KOPT-K1 (cell line): ENCODE measurements around the gene NHS.

ENCODE experiments used
- H3K27ac ChIP-seq: fragments of 200-600 bp; sonication (generic); 2 replicates; pipeline ENCODE4 v1.5.1; 2016; ENCODE audit warnings: antibody characterized with exemption, mild to moderate bottlenecking, low read depth, low read length; ENCODE audit not compliant: poor library complexity, severe bottlenecking
- H3K36me3 ChIP-seq: fragments of 200-600 bp; sonication (generic); 2 replicates; pipeline ENCODE4 v1.5.1; 2017; ENCODE audit warnings: antibody characterized with exemption, mild to moderate bottlenecking, low read length, moderate library complexity; ENCODE audit not compliant: insufficient read depth
- H3K9me3 ChIP-seq: fragments of 200-600 bp; sonication (generic); 2 replicates; pipeline ENCODE4 v1.5.1; 2017; ENCODE audit warnings: antibody characterized with exemption, low read length, mild to moderate bottlenecking; ENCODE audit not compliant: insufficient read depth, poor library complexity, severe bottlenecking

Gene NHS

DNA sequence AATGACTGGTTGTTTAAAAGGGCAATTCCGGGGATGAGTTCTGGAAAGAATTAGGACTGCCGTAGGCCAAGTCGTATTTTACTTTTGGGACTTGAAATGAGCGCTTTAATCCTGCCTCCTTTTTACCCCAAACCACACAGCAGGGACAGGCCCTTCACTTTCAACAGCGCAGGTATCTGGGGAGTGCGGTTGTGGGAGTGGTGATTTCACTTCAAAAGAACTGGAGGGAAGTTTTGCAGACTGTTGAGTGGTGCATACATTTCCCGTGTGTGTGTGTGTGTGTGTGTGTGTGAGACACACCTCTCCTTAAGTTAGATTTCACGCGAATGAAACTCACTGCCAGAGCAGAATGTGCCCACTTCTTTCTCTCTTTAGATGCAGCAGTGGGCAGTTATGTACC lies 2.8 kb downstream of the NHS start:
- no peak overlapping the region for H3K27ac ChIP-seq
- no peaks in the 10 kb centered on the region for H3K9me3 ChIP-seq
- H3K36me3 ChIP-seq = no peaks in the 10 kb centered on the region

DNA sequence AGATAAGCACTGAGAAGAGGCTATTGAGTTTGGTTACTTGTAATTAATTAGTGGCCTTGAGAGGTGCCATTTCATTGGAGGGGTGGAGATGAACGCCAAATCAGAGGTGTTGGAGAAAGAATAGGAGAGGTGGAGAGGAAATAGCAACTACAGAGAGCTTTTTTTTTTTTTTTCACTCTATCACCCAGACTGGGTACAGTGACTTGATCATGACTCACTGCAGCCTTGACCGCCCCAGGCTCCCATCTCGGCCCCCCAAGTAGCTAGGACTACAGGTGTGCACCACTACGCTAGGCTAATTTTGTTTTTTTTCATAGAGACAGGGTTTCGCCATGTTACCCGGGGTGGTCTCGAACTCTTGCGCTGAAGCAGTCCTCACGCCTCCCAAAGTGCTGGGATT lies 5.2 kb downstream of the NHS start:
- H3K9me3 ChIP-seq = no peaks in the 10 kb centered on the region
- H3K36me3 ChIP-seq = no peaks in the 10 kb centered on the region
- no peak overlapping the region for H3K27ac ChIP-seq

- Histone ChIP-seq H3K36me3 (no peaks in the 10 kb centered on the region), H3K9me3 (no peaks in the 10 kb centered on the region), H3K27ac (no peak overlapping the region)
Measured at GRCh38 chrX:17390419-17390850, 15.4 kb downstream of the NHS start.

DNA sequence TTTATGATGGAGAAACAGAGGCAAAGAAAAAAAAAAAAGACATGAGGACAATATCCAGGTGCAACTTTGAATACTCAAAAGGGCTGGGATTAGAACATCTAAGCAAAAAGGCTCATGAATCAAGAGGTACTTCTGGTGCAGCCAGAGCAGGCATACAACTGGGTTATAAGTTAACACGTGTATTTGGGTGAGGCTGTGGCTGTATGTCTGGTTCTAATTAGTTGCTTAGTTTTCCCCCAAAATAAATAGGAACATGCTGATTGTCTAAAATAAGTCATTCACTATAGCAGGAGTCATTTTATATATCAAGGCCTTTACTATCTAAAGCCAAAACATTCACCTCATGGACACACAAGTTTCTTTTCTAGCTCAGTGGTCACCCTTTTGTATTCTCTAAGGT lies 20.2 kb downstream of the NHS start:
- no peak overlapping the region for H3K27ac ChIP-seq
- H3K36me3 ChIP-seq = no peaks in the 10 kb centered on the region
- no peaks in the 10 kb centered on the region for H3K9me3 ChIP-seq

DNA sequence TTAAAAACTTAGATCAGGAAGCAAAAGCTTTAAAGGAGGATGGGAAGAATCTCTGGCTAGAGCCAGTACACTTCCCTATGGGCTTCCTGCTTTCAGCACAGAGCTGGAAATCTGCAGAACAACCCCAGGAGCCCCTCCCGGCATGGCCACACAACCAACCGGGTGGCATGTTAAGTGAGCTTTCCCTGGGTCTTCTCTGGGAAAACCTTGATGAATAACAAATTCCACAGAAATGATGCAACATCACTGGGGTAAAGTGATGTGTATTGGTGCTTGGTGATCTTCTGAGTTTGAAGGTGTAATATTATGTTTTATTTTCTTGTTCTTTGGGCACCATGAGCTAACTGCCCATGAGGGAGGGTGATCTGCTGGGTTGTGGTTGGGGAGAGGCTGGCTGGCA lies 22.1 kb downstream of the NHS start:
- H3K36me3 ChIP-seq = no peaks in the 10 kb centered on the region
- no peak overlapping the region for H3K27ac ChIP-seq
- no peaks in the 10 kb centered on the region for H3K9me3 ChIP-seq

DNA sequence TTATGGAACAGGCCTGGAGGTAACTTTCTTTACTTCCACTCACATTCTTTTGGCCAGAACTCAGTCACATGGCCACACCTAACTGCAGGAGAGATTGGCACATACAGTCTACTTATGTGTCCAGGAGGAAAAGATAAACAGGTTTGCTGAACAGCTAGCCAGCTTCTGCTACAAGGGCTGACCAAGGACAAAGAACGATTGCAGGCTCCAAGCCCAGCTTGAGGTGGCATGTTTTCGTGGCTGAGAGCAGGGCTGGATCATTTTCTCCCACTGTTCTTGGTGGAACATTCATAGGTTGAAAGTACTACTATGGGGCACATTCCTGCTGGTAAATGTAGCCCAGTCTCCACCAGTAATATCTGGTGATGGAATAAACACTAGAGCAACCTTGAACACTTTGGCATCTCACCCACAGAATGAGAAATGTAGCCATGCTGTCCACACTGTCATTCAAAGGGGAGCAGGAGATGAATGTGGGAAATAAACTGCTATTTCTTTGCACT lies 28.2 kb downstream of the NHS start:
- no peak overlapping the region for H3K27ac ChIP-seq
- H3K36me3 ChIP-seq = no peaks in the 10 kb centered on the region
- H3K9me3 ChIP-seq = no peaks in the 10 kb centered on the region

DNA sequence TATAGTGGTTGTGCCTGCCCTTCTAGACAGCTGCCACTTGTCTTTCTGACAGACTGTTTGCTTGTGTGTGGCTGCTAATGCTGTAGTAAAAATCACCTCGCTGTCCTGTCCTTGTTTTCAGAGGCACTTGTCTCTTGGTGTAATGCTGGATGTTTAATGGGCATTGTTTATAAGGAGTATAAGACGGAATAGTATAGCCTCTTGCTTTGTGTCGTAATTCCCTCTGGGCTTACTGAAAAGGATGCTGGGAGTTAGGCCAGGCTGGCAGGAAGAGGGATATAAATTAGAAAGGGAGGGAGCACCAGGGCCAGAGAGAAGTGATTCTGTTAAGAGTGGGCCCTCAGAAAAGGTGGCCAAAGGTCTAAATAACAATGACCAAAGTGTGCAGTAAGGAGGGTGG lies 29.0 kb downstream of the NHS start:
- H3K27ac ChIP-seq = no peak overlapping the region
- H3K9me3 ChIP-seq = no peaks in the 10 kb centered on the region
- H3K36me3 ChIP-seq = no peaks in the 10 kb centered on the region

DNA sequence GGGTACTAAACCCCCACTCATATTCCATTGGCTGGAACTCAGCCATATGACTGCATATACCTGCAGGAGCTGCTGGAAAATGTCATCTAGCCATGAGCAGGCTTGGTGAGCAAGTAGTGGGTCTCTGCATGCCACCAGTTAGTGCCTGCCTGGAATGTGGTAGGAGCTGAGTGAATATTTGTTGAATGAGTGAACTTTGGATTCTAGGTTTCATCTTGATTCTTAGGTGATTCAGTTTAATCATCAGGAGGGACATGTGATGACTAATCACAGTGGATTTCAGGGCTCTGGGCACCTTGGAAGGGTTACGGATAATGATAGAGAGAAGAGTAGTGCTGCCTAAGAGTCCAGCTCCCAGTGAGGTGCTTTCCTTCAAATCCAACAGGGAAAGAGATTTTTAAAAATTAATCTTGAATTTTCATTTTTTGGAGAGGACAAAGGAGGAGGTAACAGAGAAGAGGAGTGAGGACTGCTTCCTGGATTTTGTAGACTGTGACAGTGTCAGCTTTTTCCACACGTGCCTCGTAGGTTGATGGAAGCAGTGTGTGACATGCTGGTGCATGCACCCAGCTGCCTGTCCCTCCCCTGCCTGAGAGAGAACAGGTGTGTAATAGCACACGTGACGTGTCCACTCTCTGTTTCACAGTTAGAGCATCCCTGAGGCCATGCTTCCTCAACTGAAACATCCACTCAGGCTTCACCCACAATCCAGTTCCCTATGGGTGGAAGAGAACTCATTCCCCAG lies 30.4 kb downstream of the NHS start:
- H3K36me3 ChIP-seq = no peaks in the 10 kb centered on the region
- H3K27ac ChIP-seq = no peak overlapping the region
- H3K9me3 ChIP-seq = no peaks in the 10 kb centered on the region

DNA sequence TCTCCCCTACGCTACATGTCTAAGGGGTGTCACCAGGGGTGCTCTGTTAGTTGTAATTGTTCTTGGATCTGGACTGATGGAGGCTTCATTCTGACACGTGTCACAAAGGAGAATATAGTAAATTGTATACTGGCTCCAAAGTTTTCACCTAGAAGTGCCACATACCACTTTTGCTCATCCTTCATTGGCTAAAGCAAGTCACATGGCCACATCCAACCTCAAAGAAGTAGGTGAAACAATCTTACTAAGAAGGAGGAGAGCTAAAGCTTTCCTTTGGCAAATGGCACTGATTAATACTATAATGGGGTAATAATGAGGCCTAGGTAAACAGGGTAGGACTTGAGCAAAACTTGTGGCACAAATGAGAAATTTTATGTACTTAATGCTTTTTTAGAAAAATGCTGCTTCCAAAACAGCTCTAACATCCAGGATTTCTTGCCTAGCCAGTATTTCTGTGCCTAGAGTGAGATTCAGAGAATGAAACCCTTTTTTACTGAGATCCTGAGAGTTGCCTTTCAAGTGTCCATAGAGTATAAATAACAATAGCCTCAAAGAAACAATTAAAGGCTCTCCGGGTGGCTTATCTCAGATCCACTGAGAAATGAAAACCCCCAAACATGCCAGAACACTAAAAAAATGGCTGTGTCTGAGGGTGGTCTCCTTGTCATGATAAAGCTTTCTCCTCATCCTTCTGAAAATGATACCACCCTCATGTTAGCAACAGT lies 34.7 kb downstream of the NHS start:
- Histone ChIP-seq H3K27ac (no peak overlapping the region), H3K9me3 (no peaks in the 10 kb centered on the region), H3K36me3 (no peaks in the 10 kb centered on the region)

DNA sequence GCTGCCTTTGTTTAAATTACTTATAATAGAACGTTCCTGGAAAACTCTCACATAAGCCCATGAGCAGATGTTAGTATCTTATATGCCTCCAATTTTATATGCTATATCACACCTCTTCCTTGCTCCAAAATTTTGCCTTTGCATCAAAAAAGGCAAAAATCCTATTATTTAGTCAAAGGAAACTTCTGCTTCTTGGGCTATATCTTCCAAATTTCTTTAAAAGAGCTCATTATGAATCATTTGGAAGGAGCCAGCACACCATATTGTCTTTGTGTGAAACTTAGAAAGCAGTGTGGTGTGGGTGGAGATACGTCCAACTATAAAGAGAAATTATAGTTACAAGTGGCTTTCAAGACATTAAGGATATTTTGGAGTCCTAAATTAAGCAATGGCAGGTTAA lies 35.7 kb downstream of the NHS start:
- Histone ChIP-seq H3K27ac (no peak overlapping the region), H3K36me3 (no peaks in the 10 kb centered on the region), H3K9me3 (no peaks in the 10 kb centered on the region)

DNA sequence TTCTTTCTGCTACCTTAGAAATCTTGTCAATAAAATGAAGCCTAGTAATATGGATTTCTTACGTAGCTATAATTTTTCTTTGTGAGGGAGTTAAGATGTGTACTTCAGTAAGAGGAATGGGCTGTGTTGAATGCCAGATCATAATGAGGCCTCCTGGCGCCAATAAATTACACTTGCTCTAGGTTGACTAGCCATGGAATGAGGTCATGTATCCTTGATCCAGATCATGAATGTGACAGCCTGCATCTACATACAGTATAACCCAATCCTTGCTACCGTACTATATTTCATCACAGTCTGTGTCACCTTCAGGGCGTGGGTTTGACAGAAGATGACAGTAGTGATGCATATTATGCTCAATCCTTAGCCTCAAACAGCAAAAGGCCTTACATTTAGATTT lies 36.2 kb downstream of the NHS start:
- H3K9me3 ChIP-seq = no peaks in the 10 kb centered on the region
- H3K27ac ChIP-seq = no peak overlapping the region
- no peaks in the 10 kb centered on the region for H3K36me3 ChIP-seq

GRCh38 chrX:17412692-17413091 lies 37.7 kb downstream of the NHS start:
- H3K27ac ChIP-seq = no peak overlapping the region
- no peaks in the 10 kb centered on the region for H3K36me3 ChIP-seq
- H3K9me3 ChIP-seq = no peaks in the 10 kb centered on the region

- Histone ChIP-seq H3K36me3 (no peaks in the 10 kb centered on the region), H3K9me3 (no peaks in the 10 kb centered on the region), H3K27ac (no peak overlapping the region)
Measured at GRCh38 chrX:17413228-17413627, 38.2 kb downstream of the NHS start.

- Histone ChIP-seq H3K36me3 (no peaks in the 10 kb centered on the region), H3K9me3 (no peaks in the 10 kb centered on the region), H3K27ac (no peak overlapping the region)
Measured at GRCh38 chrX:17414027-17414658, 39.1 kb downstream of the NHS start.

- Histone ChIP-seq H3K9me3 (no peaks in the 10 kb centered on the region), H3K36me3 (no peaks in the 10 kb centered on the region), H3K27ac (no peak overlapping the region)
Measured at GRCh38 chrX:17414839-17415238, 39.8 kb downstream of the NHS start.
